Measurements from ENCODE around the gene PRX. TPM values are rescaled to one million over a fixed set of nuclear protein-coding genes. Genes with fewer than 3 reads are reported as not detected.

The PRX gene
- total and polyA plus RNA-seq, 9 of the 15 experiments (the other 6 are each of a cell fraction or from before 2014, with no cell fraction given) = 0.65 to 3.5 (median 1.7) TPM; not detected in 2

- ATAC-seq = peak; percentile 83
- peaks cover 22% of the 10 kb centered on the region for H4K20me1 ChIP-seq (replicated peaks; ENCODE audit: control insufficient read depth, insufficient read depth, low read length)
- no peaks in the 10 kb centered on the region for H3K9me3 ChIP-seq (replicated peaks; ENCODE audit: control insufficient read depth, insufficient read depth, low read depth, low read length)
- peaks cover 24 to 29% of the 10 kb centered on the region in 2 experiments for H3K4me1 ChIP-seq (replicated peaks in 1 of 2; ENCODE audit: control insufficient read depth in 2 of 2, insufficient read depth in 2 of 2, low read length in 2 of 2)
- TSS peak; percentile 65 for BruUV-seq (replicated peaks)
- in situ Hi-C loops (cut with MboI) (no loop called here), intact Hi-C loops (cut with micrococcal nuclease) (loop anchor here (5.0 kb wide), 2 partner anchors 79 to 96 kb away; partner anchors contain the start of genes C19orf47 and PLD3)
- H3K4me2 ChIP-seq (ENCODE audit: insufficient read depth, low read length) = peak overlapping the region; percentile 89
- ChIA-PET CTCF (ENCODE audit: low intra/inter-chr PET ratio) (no interaction called here), POLR2A (interaction anchor here (0.5 to 3.7 kb wide), 18 partner anchors 9 to 298 kb away, joined by 3 to 28 read pairs (median 4); partner anchors contain the start of gene SERTAD1)
- H3K27ac ChIP-seq (ENCODE audit: extremely low read depth, low read depth, low read length) = peak overlapping the region; percentile 95
- peak overlapping the region; percentile 92 to 94 for H3K9ac ChIP-seq (ENCODE audit: insufficient read depth in 1 of 2, low read depth in 2 of 2, low read length in 2 of 2)
- H3K79me2 ChIP-seq (ENCODE audit: control insufficient read depth, insufficient read depth, low read length) = peaks cover 38% of the 10 kb centered on the region
- H2AFZ ChIP-seq (ENCODE audit: low read depth, low read length) = peak overlapping the region; percentile 30
- peak; percentile 93 to 100 (median 96) for DNase-seq (ENCODE audit: extremely low read depth in 1 of 4, low spot score in 3 of 4)
- no peaks in the 10 kb centered on the region for H3K27me3 ChIP-seq (ENCODE audit: control insufficient read depth in 2 of 2, insufficient read depth in 2 of 2, low read length in 2 of 2)
- peaks cover 37% of the 10 kb centered on the region for H3K36me3 ChIP-seq (ENCODE audit: control insufficient read depth, insufficient read depth, low read length)
- peak; percentile 97 for FAIRE-seq
- H3K9me1 ChIP-seq (ENCODE audit: control insufficient read depth, insufficient read depth, low read length) = no peaks in the 10 kb centered on the region
- H3K4me3 ChIP-seq = peak overlapping the region; percentile 90
- WGBS (ENCODE audit: insufficient coverage, low coverage, missing lambda C conversion rate) = 1% methylated on average over 51 of the region's 52 CpGs
- TF ChIP-seq BCL6 (CRISPR knock-in tag; IDR thresholded peaks at IDR 0.05) (no peak), DNMT1 (IDR thresholded peaks at IDR 0.05) (0 out of 2 replicates have a peak, but pooled peaks have one; percentile 63), RBM15 (IDR thresholded peaks at IDR 0.05; ENCODE audit: insufficient read depth, low read length) (no peak), ETV5 (CRISPR knock-in tag; IDR thresholded peaks at IDR 0.05; ENCODE audit: low read depth) (peak; percentile 75; the same call in 1 of the 2 replicates), FOXA3 (CRISPR knock-in tag; conservative IDR thresholded peaks at IDR 0.05 in 1 of 2, IDR thresholded peaks at IDR 0.05 in 1 of 2) (0 out of 4 replicates have a peak, but pooled peaks of 1 of the 2 experiments have one; percentile 15), SREBF1 (IDR thresholded peaks at IDR 0.05; ENCODE audit: borderline replicate concordance, low read depth, low read length) (0 out of 2 replicates have a peak, but pooled peaks have one; percentile 25), MAFF (IDR thresholded peaks at IDR 0.05; ENCODE audit: low read length) (no peak), MIER1 (IDR thresholded peaks at IDR 0.05; ENCODE audit: low read depth) (peak; percentile 73; the same call in 1 of the 2 replicates), RCOR1 (IDR thresholded peaks at IDR 0.05; ENCODE audit: borderline replicate concordance in 1 of 2, low read depth in 2 of 2, low read length in 2 of 2) (peak in 1 of 2 experiments; percentile 17; a peak in 1 of 4 replicates), HMG20A (CRISPR knock-in tag; conservative IDR thresholded peaks at IDR 0.05) (no peak), ELK3 (CRISPR knock-in tag; IDR thresholded peaks at IDR 0.05) (no peak), BRCA1 (IDR thresholded peaks at IDR 0.05) (no peak), BRCA1 (CRISPR knock-in tag; IDR thresholded peaks at IDR 0.05) (no peak), CBFA2T2 (conservative IDR thresholded peaks at IDR 0.05) (no peak)
- TF ChIP-seq, protein P1, sequence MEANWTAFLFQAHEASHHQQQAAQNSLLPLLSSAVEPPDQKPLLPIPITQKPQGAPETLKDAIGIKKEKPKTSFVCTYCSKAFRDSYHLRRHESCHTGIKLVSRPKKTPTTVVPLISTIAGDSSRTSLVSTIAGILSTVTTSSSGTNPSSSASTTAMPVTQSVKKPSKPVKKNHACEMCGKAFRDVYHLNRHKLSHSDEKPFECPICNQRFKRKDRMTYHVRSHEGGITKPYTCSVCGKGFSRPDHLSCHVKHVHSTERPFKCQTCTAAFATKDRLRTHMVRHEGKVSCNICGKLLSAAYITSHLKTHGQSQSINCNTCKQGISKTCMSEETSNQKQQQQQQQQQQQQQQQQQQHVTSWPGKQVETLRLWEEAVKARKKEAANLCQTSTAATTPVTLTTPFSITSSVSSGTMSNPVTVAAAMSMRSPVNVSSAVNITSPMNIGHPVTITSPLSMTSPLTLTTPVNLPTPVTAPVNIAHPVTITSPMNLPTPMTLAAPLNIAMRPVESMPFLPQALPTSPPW (CRISPR knock-in tag; IDR thresholded peaks at IDR 0.05) = peak; percentile 99
- TF ChIP-seq, protein P2, sequence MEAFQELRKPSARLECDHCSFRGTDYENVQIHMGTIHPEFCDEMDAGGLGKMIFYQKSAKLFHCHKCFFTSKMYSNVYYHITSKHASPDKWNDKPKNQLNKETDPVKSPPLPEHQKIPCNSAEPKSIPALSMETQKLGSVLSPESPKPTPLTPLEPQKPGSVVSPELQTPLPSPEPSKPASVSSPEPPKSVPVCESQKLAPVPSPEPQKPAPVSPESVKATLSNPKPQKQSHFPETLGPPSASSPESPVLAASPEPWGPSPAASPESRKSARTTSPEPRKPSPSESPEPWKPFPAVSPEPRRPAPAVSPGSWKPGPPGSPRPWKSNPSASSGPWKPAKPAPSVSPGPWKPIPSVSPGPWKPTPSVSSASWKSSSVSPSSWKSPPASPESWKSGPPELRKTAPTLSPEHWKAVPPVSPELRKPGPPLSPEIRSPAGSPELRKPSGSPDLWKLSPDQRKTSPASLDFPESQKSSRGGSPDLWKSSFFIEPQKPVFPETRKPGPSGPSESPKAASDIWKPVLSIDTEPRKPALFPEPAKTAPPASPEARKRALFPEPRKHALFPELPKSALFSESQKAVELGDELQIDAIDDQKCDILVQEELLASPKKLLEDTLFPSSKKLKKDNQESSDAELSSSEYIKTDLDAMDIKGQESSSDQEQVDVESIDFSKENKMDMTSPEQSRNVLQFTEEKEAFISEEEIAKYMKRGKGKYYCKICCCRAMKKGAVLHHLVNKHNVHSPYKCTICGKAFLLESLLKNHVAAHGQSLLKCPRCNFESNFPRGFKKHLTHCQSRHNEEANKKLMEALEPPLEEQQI (IDR thresholded peaks at IDR 0.05) = no peak
These were observed 30.2 kb upstream of the PRX start for GRCh38 chr19:40443131-40443999.
